Calu3 (cell line): ENCODE results near the gene PTPRC. TPM values are rescaled to one million over a fixed set of nuclear protein-coding genes. Genes with fewer than 3 reads are reported as not detected.

Experiments used
- BruUV-seq: library from RNA; stranded (reverse); fragments of 400-500 nt; replicated peaks from 2 replicates; lab custom pipeline; 2021; lab: Mats Ljungman, UMichigan
- CTCF ChIA-PET: fragments of 300-600 bp; sonication (Branson Sonifier 250); formaldehyde crosslinking; loops from one replicate; lab custom pipeline; 2022; ENCODE audit warnings: antibody characterized with exemption; lab: Charles Lee
- DNase-seq: peaks from one replicate; pipeline ENCODE4 v3.0.0; 2022
- H3K27ac Mint-ChIP-seq: one replicate; pipeline ENCODE4 v1.8.0; 2022; ENCODE audit warnings: mixed read lengths; ENCODE audit not compliant: unreplicated experiment
- H3K27me3 Mint-ChIP-seq: one replicate; pipeline ENCODE4 v1.8.0; 2022; ENCODE audit warnings: mixed read lengths; ENCODE audit not compliant: unreplicated experiment
- H3K36me3 Mint-ChIP-seq: one replicate; pipeline ENCODE4 v1.8.0; 2022; ENCODE audit warnings: mild to moderate bottlenecking, moderate library complexity, mixed read lengths; ENCODE audit not compliant: insufficient read depth, unreplicated experiment
- H3K4me1 Mint-ChIP-seq: one replicate; pipeline ENCODE4 v1.8.0; 2022; ENCODE audit warnings: mild to moderate bottlenecking, low read depth, mixed read lengths; ENCODE audit not compliant: unreplicated experiment
- H3K4me3 Mint-ChIP-seq: one replicate; pipeline ENCODE4 v1.8.0; 2022; ENCODE audit warnings: mild to moderate bottlenecking, low read depth, moderate library complexity, mixed read lengths; ENCODE audit not compliant: unreplicated experiment
- H3K9me3 Mint-ChIP-seq: one replicate; pipeline ENCODE4 v1.8.0; 2022; ENCODE audit warnings: low read depth, mixed read lengths; ENCODE audit not compliant: unreplicated experiment
- CTCF ChIP-seq: fragments of 200-600 bp; IDR thresholded peaks from one replicate; pipeline ENCODE4 v1.8.0; 2022; ENCODE audit warnings: antibody characterized with exemption; ENCODE audit not compliant: unreplicated experiment
- intact Hi-C: fragments of 100-400 bp; cut with micrococcal nuclease; formaldehyde crosslinking; loops from one replicate; pipeline ENCODE4 v1.10.0; 2022; ENCODE audit not compliant: unreplicated experiment
- total RNA-seq: library from RNA; stranded (reverse); gene quantifications from 2 replicates; pipeline ENCODE4 v1.2.3, GENCODE V29; 2022

The PTPRC gene
- total RNA-seq, 1 experiment from 2014 or later = not detected

GRCh38 chr1:198607714-198608113 lies 31.1 kb upstream of the PTPRC start:
- intact Hi-C loops = no loop called here
- Mint-ChIP-seq H3K27ac (no peak overlapping the region), H3K4me1 (no peaks in the 10 kb centered on the region), H3K4me3 (no peak overlapping the region), H3K36me3 (no peaks in the 10 kb centered on the region), H3K9me3 (peaks cover 2% of the 10 kb centered on the region), H3K27me3 (no peaks in the 10 kb centered on the region)
- no peak for DNase-seq
- CTCF ChIA-PET = no interaction called here
- TF ChIP-seq CTCF = no peak
- no TSS peak for BruUV-seq

- Mint-ChIP-seq H3K36me3 (no peaks in the 10 kb centered on the region), H3K9me3 (peaks cover 2% of the 10 kb centered on the region), H3K27me3 (no peaks in the 10 kb centered on the region), H3K27ac (no peak overlapping the region), H3K4me1 (no peaks in the 10 kb centered on the region), H3K4me3 (no peak overlapping the region)
- no peak for DNase-seq
- no TSS peak for BruUV-seq
- CTCF ChIA-PET = no interaction called here
- no peak for TF ChIP-seq CTCF
- intact Hi-C loops = no loop called here
Measured at GRCh38 chr1:198610362-198610761, 28.5 kb upstream of the PTPRC start.

DNA sequence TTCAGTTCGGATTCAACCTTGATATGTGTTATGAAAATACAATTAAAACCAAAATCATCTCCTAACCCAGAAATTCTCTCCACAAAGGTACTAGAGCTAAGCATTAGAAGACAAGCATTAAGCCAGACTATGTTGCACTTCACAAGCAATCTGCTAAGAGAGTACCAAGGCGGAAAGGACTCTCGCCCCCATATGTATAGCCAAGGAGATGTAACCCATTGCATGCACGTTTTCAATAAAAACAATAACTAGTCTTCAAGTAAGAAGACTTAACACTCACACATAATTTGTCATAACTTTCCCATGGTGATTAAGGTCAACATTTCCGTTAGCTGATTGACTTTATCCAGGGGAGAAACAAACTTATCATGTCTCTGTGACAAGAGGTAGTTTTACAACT lies 27.6 kb upstream of the PTPRC start:
- no peak overlapping the region for H3K4me3 Mint-ChIP-seq
- intact Hi-C loops = no loop called here
- no peak for TF ChIP-seq CTCF
- CTCF ChIA-PET = no interaction called here
- H3K36me3 Mint-ChIP-seq = no peaks in the 10 kb centered on the region
- DNase-seq = no peak
- no TSS peak for BruUV-seq
- H3K4me1 Mint-ChIP-seq = no peaks in the 10 kb centered on the region
- no peaks in the 10 kb centered on the region for H3K27me3 Mint-ChIP-seq
- peaks cover 2% of the 10 kb centered on the region for H3K9me3 Mint-ChIP-seq
- H3K27ac Mint-ChIP-seq = no peak overlapping the region

DNA sequence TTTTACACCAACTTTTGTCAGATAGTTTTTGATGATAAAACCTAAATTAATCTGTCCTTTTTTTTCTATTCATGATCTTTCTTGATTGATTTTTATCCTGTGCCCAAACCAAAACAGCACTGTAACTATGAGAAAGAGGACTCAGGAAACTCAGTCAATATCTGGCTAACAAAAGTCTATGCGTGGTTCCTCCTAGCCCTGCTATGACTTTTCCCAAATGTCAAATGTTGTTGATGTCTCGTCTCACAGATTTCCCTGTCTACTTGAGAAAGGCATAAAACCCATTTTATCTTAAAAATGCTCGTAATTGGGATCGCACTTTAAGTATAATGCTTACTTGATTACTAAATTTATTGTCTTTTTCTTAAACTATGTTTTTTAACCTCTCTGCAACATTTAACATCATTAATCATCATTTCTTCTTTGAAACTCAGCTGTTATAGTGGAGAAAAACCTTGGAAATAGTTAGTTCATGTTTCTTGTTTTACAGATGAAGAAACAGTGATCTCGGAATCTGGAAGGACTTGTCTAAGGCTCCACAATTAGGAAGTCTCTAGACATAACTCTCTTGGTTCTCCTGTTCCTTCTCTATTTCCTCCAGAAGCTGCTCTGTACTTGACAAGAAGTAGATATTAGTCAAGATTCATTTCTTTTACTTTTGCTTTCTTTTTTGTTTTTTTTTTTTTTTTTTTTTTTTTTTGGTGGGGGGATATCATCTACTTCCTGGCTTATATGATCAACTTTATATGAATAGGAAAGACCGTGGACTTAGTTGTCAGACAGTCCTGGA lies 26.2 kb upstream of the PTPRC start:
- Mint-ChIP-seq H3K36me3 (no peaks in the 10 kb centered on the region), H3K27me3 (no peaks in the 10 kb centered on the region), H3K4me1 (no peaks in the 10 kb centered on the region), H3K9me3 (peaks cover 2% of the 10 kb centered on the region), H3K27ac (no peak overlapping the region), H3K4me3 (no peak overlapping the region)
- DNase-seq = no peak
- BruUV-seq = no TSS peak
- intact Hi-C loops = no loop called here
- CTCF ChIA-PET = no interaction called here
- no peak for TF ChIP-seq CTCF
